Activated T-cell treated with anti-CD3 and anti-CD28 coated beads for 4 hours (primary cell): ENCODE data around the gene ANKRD40CL.
"Not testable (repeated sequence)": the region's sequence is repeated elsewhere in the genome, so short reads cannot be mapped to it uniquely, and the experiment has no call there.

Experiments
- DNase-seq: peaks from one replicate; pipeline ENCODE4 v3.0.0-alpha.2; 2020

The ANKRD40CL gene, protein sequence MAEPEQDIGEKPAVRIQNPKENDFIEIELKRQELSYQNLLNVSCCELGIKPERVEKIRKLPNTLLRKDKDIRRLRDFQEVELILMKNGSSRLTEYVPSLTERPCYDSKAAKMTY

GRCh38 chr17:50767446-50767845, at the start of gene ANKRD40CL:
ANKRD40CL (minus strand) TSS chr17:50767518; CDS start chr17:50766913, 605 bp downstream.
- no peak for DNase-seq

- no peak for DNase-seq
Observed at GRCh38 chr17:50816271-50816670, 49.0 kb upstream of the ANKRD40CL start.

DNA sequence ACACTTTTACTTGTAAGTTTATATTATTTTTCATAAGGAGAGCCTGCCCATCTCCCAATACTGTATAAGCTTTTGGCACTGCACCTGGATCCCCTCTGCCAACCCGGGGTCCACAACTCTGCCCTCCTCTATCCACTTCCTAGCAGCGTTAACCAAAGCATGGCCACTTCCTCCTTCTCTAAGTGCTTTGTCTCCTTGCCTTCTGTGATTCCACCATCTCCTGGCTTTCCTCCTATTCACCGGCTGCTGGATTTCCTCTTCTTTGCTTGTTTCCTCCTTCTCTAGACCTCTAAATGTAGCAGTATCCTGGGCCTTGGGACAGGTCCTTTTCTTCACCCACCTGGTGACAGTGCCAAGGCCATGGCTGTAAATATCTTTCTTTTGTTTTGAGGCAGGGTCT, 48.1 kb upstream of the ANKRD40CL start:
- DNase-seq = no peak

GRCh38 chr17:50813583-50813982, 46.3 kb upstream of the ANKRD40CL start:
- no peak for DNase-seq

DNA sequence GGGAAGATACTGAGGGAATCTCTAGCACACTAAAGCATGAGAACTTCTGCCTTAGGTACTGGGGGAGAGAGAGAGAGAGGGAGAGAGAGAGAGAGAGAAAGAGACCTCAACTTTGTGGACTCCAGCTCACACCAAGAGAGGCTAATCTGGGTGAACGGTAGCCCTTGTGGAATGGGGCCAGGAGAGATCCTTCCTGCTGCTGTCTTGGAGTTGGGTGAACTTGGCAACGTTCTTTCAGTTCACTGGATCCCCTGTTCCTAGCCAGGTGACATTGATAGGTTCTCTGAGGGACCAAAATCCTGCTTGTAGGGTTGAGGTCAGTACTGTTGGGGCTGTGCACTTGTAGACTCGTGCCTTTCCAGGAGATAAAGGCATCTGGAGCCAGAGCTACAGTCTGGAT, 41.6 kb upstream of the ANKRD40CL start:
- DNase-seq = no peak

DNA sequence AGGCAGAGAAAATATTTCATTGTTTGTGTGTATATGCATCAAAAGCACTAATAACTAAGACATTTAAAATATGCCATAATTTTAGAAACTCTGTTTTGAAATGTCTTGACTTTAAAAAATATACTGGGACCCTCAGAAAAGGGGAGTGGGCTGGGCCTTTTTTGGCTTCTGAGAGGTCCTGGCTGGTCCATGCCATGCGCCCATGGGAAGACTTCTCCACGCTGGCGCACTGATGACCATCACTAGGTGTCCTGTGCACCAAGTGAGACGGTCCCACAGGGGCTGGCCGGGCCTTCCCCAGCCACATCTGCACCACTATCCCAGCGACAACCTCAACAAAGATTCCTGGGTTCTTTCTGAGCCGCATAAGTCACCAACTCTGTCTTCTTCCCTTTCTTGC, 41.1 kb upstream of the ANKRD40CL start:
- DNase-seq = no peak

DNA sequence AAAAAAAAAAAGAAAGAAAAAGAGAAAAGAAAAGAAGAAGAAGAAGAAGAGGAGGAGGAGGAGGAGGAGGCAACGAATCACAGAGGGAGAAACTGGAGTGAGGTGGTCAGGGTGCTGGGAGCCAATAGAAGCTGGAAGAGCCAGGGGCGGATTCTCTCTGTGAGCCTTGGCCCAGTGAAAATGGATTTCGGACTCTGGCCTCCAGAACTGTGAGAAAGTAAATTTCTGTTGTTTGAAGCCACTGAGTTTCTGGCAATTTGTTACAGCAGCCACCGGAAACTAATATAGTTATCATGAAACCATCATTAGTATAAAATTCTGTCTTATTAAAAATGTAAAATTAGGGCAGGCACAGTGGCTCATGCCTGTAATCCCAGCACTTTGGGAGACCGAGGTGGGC, 40.4 kb upstream of the ANKRD40CL start:
- no peak for DNase-seq

GRCh38 chr17:50807009-50807408, 39.7 kb upstream of the ANKRD40CL start:
- no peak for DNase-seq

GRCh38 chr17:50806141-50806643, 38.9 kb upstream of the ANKRD40CL start:
- DNase-seq = no peak

- DNase-seq = no peak
Observed at GRCh38 chr17:50805486-50805885, 38.2 kb upstream of the ANKRD40CL start.

DNA sequence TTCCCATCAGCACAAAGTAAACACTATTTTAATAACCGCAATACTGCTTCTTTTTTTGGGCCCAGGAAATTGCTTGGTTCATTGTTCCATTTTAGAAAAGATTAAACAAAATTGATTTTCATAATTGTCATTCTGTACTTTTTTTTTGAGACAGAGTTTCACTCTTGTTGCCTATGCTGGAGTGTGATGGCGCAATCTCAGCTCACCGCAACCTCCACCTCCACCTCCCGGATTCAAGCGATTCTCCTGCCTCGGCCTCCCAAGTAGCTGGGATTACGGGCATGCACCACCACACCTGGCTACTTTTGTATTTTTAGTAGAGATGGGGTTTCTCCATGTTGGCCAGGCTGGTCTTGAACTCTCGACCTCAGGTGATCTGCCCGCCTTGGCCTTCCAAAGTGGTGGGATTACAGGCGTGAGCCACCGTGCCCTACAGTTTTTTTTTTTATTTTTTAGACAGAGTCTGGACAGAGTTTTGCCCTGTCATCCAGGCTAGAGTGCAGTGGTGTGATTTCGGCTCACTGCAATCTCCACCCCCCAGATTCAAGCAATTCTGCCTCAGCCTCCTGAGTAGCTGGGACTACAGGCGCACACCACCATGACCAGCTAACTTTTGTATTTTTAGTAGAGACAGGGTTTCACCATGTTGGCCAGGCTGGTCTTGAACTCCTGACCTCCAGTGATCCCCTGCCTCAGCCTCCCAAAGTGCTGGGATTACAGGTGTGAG, 37.6 kb upstream of the ANKRD40CL start:
- not testable (repeated sequence) for DNase-seq

- no peak for DNase-seq
Observed at GRCh38 chr17:50803676-50804075, 36.4 kb upstream of the ANKRD40CL start.

DNA sequence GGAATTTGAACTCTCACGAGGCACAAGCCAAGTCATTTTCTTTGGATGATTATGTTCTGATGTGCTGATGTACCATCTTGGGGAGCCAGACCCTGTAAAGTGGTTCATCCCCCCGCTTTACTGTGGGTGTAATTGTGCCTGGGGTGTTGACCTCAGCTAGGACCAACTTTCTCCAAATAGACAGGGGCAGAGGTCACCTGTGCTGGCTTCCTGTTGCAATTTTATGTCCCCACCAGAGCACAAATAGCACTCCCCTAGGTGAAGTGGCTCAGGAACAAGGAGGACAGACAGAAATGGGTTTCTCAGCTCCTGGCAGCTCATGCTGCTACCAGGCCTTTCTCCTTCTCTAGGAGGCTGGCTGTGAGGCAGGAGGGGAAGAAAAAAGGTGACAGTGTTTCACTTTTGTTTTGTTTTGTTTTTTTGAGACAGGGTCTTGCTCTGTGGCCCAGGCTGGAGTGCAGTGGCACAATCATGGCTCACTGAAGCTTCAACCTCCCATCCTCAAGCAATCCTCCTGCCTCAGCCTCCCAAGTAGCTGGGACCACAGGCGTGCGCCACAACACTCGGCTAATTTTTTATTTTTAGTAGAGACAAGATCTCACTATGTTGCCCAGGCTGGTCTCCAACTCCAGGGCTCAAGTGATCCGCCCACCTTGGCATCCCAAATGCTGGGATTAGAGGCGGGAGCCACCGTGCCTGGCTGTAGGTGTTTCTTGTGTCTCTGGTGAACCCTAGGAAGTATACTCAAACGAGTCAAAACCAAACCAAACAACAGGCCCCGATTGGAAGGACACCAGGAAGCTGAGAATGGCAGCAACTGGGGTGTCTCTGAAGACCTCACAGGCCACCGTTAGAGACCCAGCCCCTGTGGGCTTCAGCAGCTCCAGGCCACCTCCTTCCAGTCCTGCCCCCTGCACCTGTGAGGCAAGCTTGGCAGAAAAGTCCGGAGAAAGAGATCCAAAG, 35.6 kb upstream of the ANKRD40CL start:
- no peak for DNase-seq

DNA sequence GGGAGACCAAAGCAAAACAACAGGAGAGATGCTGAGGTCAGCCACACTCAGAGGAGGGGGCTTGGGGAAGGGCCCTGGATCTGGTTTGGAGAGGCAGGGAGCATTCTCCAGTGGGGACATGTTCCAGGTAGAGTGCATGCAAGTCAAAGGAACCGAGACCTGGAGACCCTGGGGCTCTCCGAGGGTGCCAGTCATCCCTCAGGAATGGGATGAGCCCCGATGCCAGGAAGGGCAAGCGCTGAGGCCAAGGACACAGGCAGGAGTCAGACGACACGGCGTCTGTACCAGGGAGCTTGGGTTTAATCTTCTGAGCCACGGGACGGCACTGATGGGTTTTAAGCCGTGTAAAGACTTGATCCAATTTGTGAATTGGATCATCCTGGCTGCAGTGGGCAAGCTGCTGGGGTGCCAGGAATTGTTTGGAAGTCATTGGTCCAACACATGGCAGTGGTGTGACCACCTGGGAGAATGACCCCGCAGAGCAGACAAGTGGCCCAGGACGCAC, 32.9 kb upstream of the ANKRD40CL start:
- no peak for DNase-seq

GRCh38 chr17:50799582-50799981, 32.3 kb upstream of the ANKRD40CL start:
- no peak for DNase-seq

DNA sequence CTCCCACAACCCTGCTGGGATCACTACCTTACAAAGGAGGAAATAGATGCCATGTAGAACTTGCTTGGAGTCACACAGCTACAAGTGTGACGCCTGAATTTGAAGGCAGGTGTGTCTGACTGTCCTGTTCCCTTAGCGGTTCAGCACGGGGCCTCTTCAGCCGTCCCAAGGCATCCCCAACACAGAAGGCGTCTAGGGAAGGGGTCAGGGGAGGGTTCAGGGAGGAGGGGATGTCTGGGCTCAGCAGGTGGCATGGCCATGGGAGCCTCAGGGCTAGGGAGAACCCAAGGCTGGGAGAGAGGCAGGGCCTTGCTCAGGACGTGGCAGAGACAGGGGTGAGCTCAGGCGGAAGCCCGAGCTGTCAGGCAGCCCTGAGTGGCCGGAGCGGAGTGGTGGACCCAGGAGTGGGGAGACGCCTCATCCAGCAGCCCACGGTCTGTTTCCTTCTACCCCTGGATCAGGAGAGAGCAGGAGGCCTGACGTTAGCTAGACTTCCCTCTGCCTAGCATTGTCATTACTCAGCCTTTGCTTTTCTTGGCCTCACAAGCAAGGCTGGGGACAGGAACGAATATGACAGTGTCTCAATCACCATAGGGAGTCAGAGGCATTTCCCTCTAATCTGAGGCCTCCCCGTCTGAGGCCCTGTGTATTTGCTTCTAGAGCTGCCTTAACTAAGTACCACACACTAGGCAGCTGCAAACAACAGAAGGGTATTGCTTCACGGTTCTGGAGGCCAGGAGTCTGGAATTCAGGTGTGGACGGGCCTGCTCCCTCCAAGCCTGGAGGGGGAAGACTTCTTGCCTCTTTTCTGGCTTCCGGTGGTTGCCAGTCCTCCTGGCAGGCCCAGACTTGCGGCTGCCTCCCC, 31.3 kb upstream of the ANKRD40CL start:
- no peak for DNase-seq

GRCh38 chr17:50797135-50797810, 30.0 kb upstream of the ANKRD40CL start:
- no peak for DNase-seq

GRCh38 chr17:50794361-50794760, 27.0 kb upstream of the ANKRD40CL start:
- no peak for DNase-seq

- no peak for DNase-seq
Observed at GRCh38 chr17:50793007-50793406, 25.7 kb upstream of the ANKRD40CL start.

- DNase-seq = no peak
Observed at GRCh38 chr17:50792132-50792531, 24.8 kb upstream of the ANKRD40CL start.

- no peak for DNase-seq
Observed at GRCh38 chr17:50790618-50791017, 23.3 kb upstream of the ANKRD40CL start.

DNA sequence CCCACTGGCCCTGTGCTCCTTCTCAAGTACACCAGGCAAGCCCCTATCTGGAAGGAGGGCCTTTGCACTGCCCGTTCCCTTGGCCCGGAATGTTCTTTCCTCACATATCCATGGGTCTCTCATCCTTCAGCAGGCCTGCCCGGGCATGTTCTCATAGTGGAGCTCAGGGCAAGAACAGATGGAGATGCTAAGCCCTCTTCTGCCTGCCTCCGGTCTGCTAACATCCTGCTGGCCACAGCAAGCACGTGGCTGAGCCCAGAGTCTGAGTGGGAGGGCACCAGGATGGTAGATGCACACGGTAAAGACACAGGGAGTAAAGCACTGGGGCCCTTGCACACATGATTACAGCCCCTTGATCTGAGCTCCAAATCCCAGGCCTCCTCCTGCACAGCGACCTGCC, 19.8 kb upstream of the ANKRD40CL start:
- no peak for DNase-seq
